ENCODE measurements around the gene ERFE.
"Not testable (repeated sequence)": the region's sequence is repeated elsewhere in the genome, so short reads cannot be mapped to it uniquely, and the experiment has no call there.

ERFE gene, protein sequence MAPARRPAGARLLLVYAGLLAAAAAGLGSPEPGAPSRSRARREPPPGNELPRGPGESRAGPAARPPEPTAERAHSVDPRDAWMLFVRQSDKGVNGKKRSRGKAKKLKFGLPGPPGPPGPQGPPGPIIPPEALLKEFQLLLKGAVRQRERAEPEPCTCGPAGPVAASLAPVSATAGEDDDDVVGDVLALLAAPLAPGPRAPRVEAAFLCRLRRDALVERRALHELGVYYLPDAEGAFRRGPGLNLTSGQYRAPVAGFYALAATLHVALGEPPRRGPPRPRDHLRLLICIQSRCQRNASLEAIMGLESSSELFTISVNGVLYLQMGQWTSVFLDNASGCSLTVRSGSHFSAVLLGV

GRCh38 chr2:238158509-238159070 lies at the start of gene ERFE:
Gene ERFE, plus strand, starts transcription at chr2:238158970. Its CDS starts 38 bp downstream, at chr2:238159008.
- DNase-seq (peak; percentile 60 to 69), ATAC-seq (peak; percentile 74)
- H3K27me3 Mint-ChIP-seq: peaks cover 45% of the 10 kb centered on the region
- peaks cover 0 to 10% of the 10 kb centered on the region in 2 donors for H3K9me3 Mint-ChIP-seq
- H3K4me3 Mint-ChIP-seq: peak within 1 kb of the TSS; percentile 75 to 83
- no peak within 1 kb of the TSS for H3K27ac Mint-ChIP-seq
- peaks cover 19% of the 10 kb centered on the region for H3K4me1 Mint-ChIP-seq

- H3K9me3 Mint-ChIP-seq: peaks cover 16 to 32% of the 10 kb centered on the region in 2 donors
- peaks cover 10% of the 10 kb centered on the region for H3K4me1 Mint-ChIP-seq
- ATAC-seq (no peak), DNase-seq (no peak)
- no peak overlapping the region for H3K4me3 Mint-ChIP-seq
- H3K27me3 Mint-ChIP-seq: peaks cover 8% of the 10 kb centered on the region
- no peak overlapping the region for H3K27ac Mint-ChIP-seq
Observed at GRCh38 chr2:238113611-238114010, 45.2 kb upstream of the ERFE start.

DNA sequence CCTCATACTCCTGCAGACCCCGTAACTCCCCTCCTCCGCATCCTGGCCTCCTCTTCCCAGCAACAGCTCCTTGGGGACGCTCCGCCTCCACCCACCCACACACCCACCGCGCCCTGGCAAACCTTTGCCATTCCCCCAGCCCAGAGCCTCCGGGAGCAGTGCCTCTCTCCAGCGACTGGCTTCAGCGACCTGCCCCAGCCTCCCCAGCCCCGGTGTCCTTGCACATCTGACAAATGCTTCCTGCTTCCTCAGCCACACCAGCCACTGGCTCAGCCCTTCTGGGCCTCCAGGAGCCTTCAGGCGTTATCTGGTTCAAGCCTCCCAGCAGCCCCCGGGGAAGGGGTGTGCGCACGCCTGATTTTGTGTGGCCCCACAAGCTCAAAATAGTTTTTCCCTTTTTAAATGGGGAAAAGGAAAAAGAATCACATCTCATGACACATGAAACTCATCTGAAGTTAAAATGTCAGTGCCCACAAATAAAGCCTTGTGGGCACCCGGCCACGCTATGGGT lies 44.4 kb upstream of the ERFE start:
- H3K27ac Mint-ChIP-seq: no peak overlapping the region
- peaks cover 2% of the 10 kb centered on the region for H3K4me1 Mint-ChIP-seq

GRCh38 chr2:238114851-238115660 lies 43.7 kb upstream of the ERFE start:
- Mint-ChIP-seq H3K4me3 (no peak overlapping the region), H3K9me3 (peaks cover 16 to 32% of the 10 kb centered on the region in 2 donors), H3K27me3 (peaks cover 8% of the 10 kb centered on the region), H3K27ac (no peak overlapping the region), H3K4me1 (no peaks in the 10 kb centered on the region)
- DNase-seq (no peak), ATAC-seq (no peak)

More for the DNA sequence above, 44.4 kb upstream of the ERFE start:
- H3K27me3 Mint-ChIP-seq: peaks cover 8% of the 10 kb centered on the region
- H3K4me3 Mint-ChIP-seq: no peak overlapping the region
- ATAC-seq (no peak), DNase-seq (no peak)
- H3K9me3 Mint-ChIP-seq: peaks cover 16 to 32% of the 10 kb centered on the region in 2 donors

GRCh38 chr2:238115709-238116108 lies 43.1 kb upstream of the ERFE start:
- peaks cover 16 to 32% of the 10 kb centered on the region in 2 donors for H3K9me3 Mint-ChIP-seq
- not testable (repeated sequence) for H3K4me3 Mint-ChIP-seq, DNase-seq, ATAC-seq, H3K4me1 Mint-ChIP-seq, H3K27me3 Mint-ChIP-seq, H3K27ac Mint-ChIP-seq

GRCh38 chr2:238116298-238117198 lies 42.2 kb upstream of the ERFE start:
- Mint-ChIP-seq H3K27ac (no peak overlapping the region), H3K4me1 (no peaks in the 10 kb centered on the region), H3K9me3 (peaks cover 12 to 26% of the 10 kb centered on the region in 2 donors), H3K27me3 (peaks cover 8% of the 10 kb centered on the region), H3K4me3 (no peak overlapping the region)
- DNase-seq (no peak), ATAC-seq (peak; percentile 27)

- Mint-ChIP-seq H3K27me3 (peaks cover 8% of the 10 kb centered on the region), H3K9me3 (peaks cover 8 to 19% of the 10 kb centered on the region in 2 donors), H3K27ac (no peak overlapping the region), H3K4me3 (no peak overlapping the region), H3K4me1 (no peaks in the 10 kb centered on the region)
- no peak for DNase-seq
- no peak for ATAC-seq
Observed at GRCh38 chr2:238117199-238118154, 41.3 kb upstream of the ERFE start.

DNA sequence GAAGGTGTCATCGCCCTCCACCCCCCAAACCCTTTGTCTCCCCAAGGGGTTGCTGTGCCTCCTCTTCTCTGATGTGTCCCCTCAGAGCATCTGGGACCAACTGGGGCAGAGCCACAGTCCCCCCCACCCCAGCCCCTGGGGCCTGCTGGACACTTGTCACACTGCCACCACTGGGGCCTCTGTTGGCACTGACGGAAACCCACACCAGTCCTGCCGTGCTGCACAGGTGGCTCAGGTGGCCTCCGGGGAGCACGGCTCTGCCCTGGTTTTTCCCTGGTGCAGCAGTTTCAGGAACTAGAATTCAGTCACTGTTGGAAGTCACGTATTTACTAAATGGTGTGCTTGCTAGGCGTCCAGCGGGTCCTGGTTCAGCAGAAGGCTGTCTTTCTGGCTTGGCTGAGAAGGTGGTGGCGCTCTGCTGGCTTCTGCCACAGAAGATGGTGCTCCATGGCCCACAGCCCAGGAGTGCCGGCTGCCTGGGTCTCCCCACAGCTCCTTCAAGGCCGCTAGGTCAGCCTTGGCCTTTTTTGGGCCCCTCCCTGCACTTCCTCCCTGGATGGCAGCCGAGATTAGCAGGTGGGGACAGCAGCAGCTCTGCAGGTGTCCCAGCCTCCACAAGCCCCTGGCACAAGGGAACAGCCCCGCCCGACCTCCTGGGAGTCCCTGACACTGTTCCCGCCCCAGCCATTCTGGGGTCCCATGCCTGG lies 38.9 kb upstream of the ERFE start:
- H3K27me3 Mint-ChIP-seq: peaks cover 8% of the 10 kb centered on the region
- H3K9me3 Mint-ChIP-seq: no peaks in the 10 kb centered on the region
- H3K4me1 Mint-ChIP-seq: no peaks in the 10 kb centered on the region
- no peak overlapping the region for H3K27ac Mint-ChIP-seq
- no peak overlapping the region for H3K4me3 Mint-ChIP-seq
- ATAC-seq: no peak
- DNase-seq: no peak

DNA sequence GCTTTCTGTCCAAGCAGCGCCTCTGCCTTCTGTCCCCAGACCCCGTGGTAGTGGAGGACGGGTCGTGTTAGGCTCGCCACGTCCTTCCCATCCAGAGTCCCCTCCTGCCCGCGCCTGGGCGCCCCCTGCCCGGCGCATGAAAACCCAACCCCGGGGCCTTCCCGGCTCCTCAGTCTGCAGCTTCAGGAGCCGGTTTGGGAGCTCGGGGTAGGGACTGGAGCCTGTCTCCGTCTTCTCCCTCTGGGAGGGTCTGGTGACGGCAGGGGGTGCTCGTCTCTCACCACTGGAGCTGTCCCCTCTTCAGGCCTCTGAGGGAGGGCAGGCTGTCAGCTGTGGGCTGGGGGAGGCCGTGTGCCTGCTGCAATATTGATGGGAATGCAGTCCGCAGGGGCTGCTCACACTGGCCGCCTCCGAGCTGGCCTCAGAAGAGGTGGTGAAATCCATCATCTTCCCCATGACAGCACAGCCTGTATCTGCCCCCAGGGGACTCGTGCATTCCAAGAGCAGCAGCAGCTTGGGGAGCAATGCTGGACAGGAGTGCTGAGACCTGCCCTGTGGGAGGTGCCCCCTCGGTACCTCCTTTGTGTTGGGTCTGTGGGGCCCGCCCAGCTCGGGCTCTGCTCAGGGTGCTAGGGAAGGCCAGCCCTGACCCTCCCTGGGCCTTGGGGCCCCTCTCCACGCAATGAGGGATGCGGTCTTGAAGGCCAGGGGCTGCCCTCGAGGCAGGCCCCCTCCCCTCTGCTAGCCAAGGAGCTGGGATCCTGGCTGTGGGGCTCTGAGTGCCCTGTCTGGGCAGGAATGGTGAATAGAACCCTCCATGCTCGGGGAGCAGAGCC lies 38.1 kb upstream of the ERFE start:
- H3K4me1 Mint-ChIP-seq: no peaks in the 10 kb centered on the region
- DNase-seq (no peak), ATAC-seq (no peak)
- no peak overlapping the region for H3K27ac Mint-ChIP-seq
- H3K4me3 Mint-ChIP-seq: no peak overlapping the region
- no peaks in the 10 kb centered on the region for H3K9me3 Mint-ChIP-seq
- peaks cover 8% of the 10 kb centered on the region for H3K27me3 Mint-ChIP-seq

GRCh38 chr2:238121511-238122286 lies 37.1 kb upstream of the ERFE start:
- no peak for DNase-seq
- Mint-ChIP-seq H3K9me3 (no peaks in the 10 kb centered on the region), H3K4me1 (no peaks in the 10 kb centered on the region), H3K27me3 (peaks cover 8% of the 10 kb centered on the region), H3K27ac (no peak overlapping the region), H3K4me3 (no peak overlapping the region)
- ATAC-seq: no peak

DNA sequence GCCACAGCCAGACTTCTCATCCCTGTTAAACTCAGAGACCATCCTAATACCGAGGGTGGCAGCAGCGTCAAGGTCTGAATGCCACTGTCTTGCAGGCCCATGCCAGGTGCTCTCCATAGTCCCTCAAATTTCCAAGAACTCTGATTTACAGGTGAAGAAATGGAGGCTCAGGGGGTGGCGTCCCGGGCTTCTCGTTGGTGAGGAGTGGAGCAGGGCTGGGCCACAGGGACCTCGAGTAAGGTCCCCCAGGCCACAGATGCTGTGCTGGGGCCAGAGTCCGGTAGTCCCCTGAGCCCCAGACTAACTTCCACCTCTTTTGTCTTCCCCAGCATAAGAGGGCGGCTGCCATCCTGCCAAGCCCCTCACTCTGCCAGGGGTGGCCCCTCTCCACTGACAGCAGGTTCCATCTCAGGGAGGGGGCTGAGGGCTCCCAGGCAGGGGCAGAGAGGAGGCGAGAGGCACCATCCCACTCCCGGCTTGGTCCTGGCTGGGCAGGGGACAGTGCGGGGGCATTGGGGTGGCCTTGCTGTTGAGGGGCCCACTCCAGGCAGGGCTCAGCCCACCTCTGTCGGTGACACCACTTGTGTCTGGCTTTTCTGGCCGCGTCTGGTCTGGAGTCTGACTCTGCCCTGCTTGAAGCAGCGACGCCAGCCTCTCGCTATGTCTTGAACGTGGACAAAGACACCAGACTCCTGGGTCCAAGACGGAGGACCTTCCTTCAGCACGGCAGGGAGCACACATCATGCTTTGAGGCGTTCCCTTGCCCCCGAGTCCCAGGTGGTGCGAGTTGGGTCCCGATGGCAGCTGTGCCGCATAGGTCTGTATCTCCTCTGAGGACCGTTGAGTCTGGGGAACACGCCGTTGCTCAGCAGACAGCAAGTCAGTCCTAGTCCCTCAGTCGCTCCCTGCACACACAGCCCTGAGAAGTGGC lies 36.2 kb upstream of the ERFE start:
- Mint-ChIP-seq H3K9me3 (no peaks in the 10 kb centered on the region), H3K27me3 (peaks cover 4% of the 10 kb centered on the region), H3K27ac (no peak overlapping the region), H3K4me1 (no peaks in the 10 kb centered on the region), H3K4me3 (no peak overlapping the region)
- DNase-seq (no peak), ATAC-seq (no peak)
